DND-41 (cell line): ENCODE measurements around the gene PTPRD.

Source experiments
- ATAC-seq: fragments of 200-7000 bp; cut with Tn5 transposase; 3 replicates; pipeline ENCODE4 v1.9.1; 2021; ENCODE audit warnings: low read depth; ENCODE audit not compliant: insufficient read depth
- DNase-seq: peaks from one replicate; pipeline ENCODE4 v3.0.0-alpha.2; 2020
- H2AFZ ChIP-seq: 2 replicates; pipeline ENCODE4 v1.6.0; 2012; ENCODE audit warnings: low read depth, low read length
- H3K27ac ChIP-seq: 2 replicates; pipeline ENCODE4 v1.5.1; 2012; ENCODE audit warnings: low read length, inconsistent platforms
- H3K27me3 ChIP-seq: fragments of 200-600 bp; sonication (generic); 2 replicates; pipeline ENCODE4 v1.6.0; 2012; ENCODE audit warnings: low read length, mild to moderate bottlenecking, inconsistent platforms; ENCODE audit not compliant: insufficient read depth, poor library complexity
- H3K36me3 ChIP-seq: 2 replicates; pipeline ENCODE4 v1.5.1; 2012; ENCODE audit warnings: low read length, inconsistent platforms; ENCODE audit not compliant: insufficient read depth
- H3K4me1 ChIP-seq: 2 replicates; pipeline ENCODE4 v1.5.1; 2012; ENCODE audit warnings: mild to moderate bottlenecking, low read length; ENCODE audit not compliant: insufficient read depth
- H3K4me2 ChIP-seq: 2 replicates; pipeline ENCODE4 v1.6.0; 2012; ENCODE audit warnings: mild to moderate bottlenecking, moderate library complexity, low read length, inconsistent platforms; ENCODE audit not compliant: insufficient read depth
- H3K4me3 ChIP-seq, 2 experiments: fragments of 200-600 bp in 1 of 2; shearing (Covaris generic) in 1 of 2; 2 replicates each; pipeline ENCODE4 v1.5.1; 2012 to 2016; ENCODE audit warnings: inconsistent platforms in 2 of 2, low read length in 2 of 2, mild to moderate bottlenecking in 2 of 2, low read depth in 1 of 2, moderate library complexity in 1 of 2
- H3K79me2 ChIP-seq: 2 replicates; pipeline ENCODE4 v1.6.0; 2012; ENCODE audit warnings: low read length, inconsistent platforms; ENCODE audit not compliant: insufficient read depth
- H3K9ac ChIP-seq: 2 replicates; pipeline ENCODE4 v1.6.0; 2012; ENCODE audit warnings: low read depth, mild to moderate bottlenecking, inconsistent platforms, low read length, moderate library complexity
- H3K9me3 ChIP-seq: 2 replicates; pipeline ENCODE4 v1.5.1; 2012; ENCODE audit warnings: low read length, moderate library complexity, mild to moderate bottlenecking, inconsistent platforms; ENCODE audit not compliant: insufficient read depth, severe bottlenecking
- H4K20me1 ChIP-seq: 2 replicates; pipeline ENCODE4 v1.6.0; 2012; ENCODE audit warnings: low read length; ENCODE audit not compliant: insufficient read depth
- CTCF ChIP-seq: IDR thresholded peaks from 2 replicates; pipeline ENCODE4 v1.5.1; 2012; ENCODE audit warnings: borderline replicate concordance, low read length, moderate library complexity, mild to moderate bottlenecking; ENCODE audit not compliant: poor library complexity, severe bottlenecking; ENCODE audit errors: extremely low read depth
- EZH2 ChIP-seq: IDR thresholded peaks from 3 replicates; pipeline ENCODE4 v1.6.1; 2012; ENCODE audit warnings: borderline replicate concordance, low read depth, mild to moderate bottlenecking, moderate library complexity, low read length, inconsistent platforms; ENCODE audit not compliant: severe bottlenecking

Gene PTPRD

GRCh38 chr9:9754186-9754585, 858.6 kb downstream of the PTPRD start:
- Histone ChIP-seq H3K9ac (no peak overlapping the region), H3K27ac (no peak overlapping the region), H3K9me3 (no peaks in the 10 kb centered on the region), H3K36me3 (no peaks in the 10 kb centered on the region), H2AFZ (no peak overlapping the region), H3K4me3 (no peak overlapping the region), H3K27me3 (no peaks in the 10 kb centered on the region), H3K79me2 (no peaks in the 10 kb centered on the region), H4K20me1 (no peaks in the 10 kb centered on the region), H3K4me2 (no peak overlapping the region), H3K4me1 (no peaks in the 10 kb centered on the region)
- TF ChIP-seq CTCF (no peak), EZH2 (no peak)
- ATAC-seq = no peak
- DNase-seq = no peak

GRCh38 chr9:9753266-9753665, 859.5 kb downstream of the PTPRD start:
- DNase-seq = no peak
- no peaks in the 10 kb centered on the region for H4K20me1 ChIP-seq
- TF ChIP-seq EZH2 (no peak), CTCF (no peak)
- no peaks in the 10 kb centered on the region for H3K79me2 ChIP-seq
- no peak overlapping the region for H3K27ac ChIP-seq
- H2AFZ ChIP-seq = no peak overlapping the region
- no peaks in the 10 kb centered on the region for H3K4me1 ChIP-seq
- H3K9me3 ChIP-seq = no peaks in the 10 kb centered on the region
- no peaks in the 10 kb centered on the region for H3K27me3 ChIP-seq
- H3K36me3 ChIP-seq = no peaks in the 10 kb centered on the region
- H3K4me2 ChIP-seq = no peak overlapping the region
- no peak for ATAC-seq
- no peak overlapping the region for H3K4me3 ChIP-seq
- H3K9ac ChIP-seq = no peak overlapping the region

GRCh38 chr9:9752722-9753121, 860.1 kb downstream of the PTPRD start:
- H3K4me1 ChIP-seq = no peaks in the 10 kb centered on the region
- no peak overlapping the region for H3K27ac ChIP-seq
- TF ChIP-seq CTCF (no peak), EZH2 (no peak)
- no peaks in the 10 kb centered on the region for H3K9me3 ChIP-seq
- no peak overlapping the region for H3K4me3 ChIP-seq
- H3K79me2 ChIP-seq = no peaks in the 10 kb centered on the region
- no peak overlapping the region for H3K4me2 ChIP-seq
- no peaks in the 10 kb centered on the region for H4K20me1 ChIP-seq
- no peak overlapping the region for H3K9ac ChIP-seq
- H3K27me3 ChIP-seq = no peaks in the 10 kb centered on the region
- H2AFZ ChIP-seq = no peak overlapping the region
- H3K36me3 ChIP-seq = no peaks in the 10 kb centered on the region
- no peak for ATAC-seq
- no peak for DNase-seq

GRCh38 chr9:9751996-9752395, 860.8 kb downstream of the PTPRD start:
- H2AFZ ChIP-seq = no peak overlapping the region
- no peak for TF ChIP-seq EZH2
- no peak for TF ChIP-seq CTCF
- no peaks in the 10 kb centered on the region for H4K20me1 ChIP-seq
- H3K9ac ChIP-seq = no peak overlapping the region
- no peaks in the 10 kb centered on the region for H3K9me3 ChIP-seq
- DNase-seq = no peak
- H3K27me3 ChIP-seq = no peaks in the 10 kb centered on the region
- H3K4me2 ChIP-seq = no peak overlapping the region
- H3K79me2 ChIP-seq = no peaks in the 10 kb centered on the region
- no peaks in the 10 kb centered on the region for H3K36me3 ChIP-seq
- H3K27ac ChIP-seq = no peak overlapping the region
- no peak for ATAC-seq
- H3K4me1 ChIP-seq = no peaks in the 10 kb centered on the region
- no peak overlapping the region for H3K4me3 ChIP-seq
